Activated CD8-positive, alpha-beta memory T cell treated with anti-CD3 and anti-CD28 coated beads for 1 hour (primary cell): Measurements from ENCODE around the gene SPATA9.

Experiments
- DNase-seq, 2 donors: peaks; one replicate each; pipeline ENCODE4 v3.0.0-alpha.2; 2020; ENCODE audit warnings: low read depth in 1 of 2; ENCODE audit errors: extremely low read depth in 1 of 2

The SPATA9 gene

GRCh38 chr5:95686651-95687050 lies 3.9 kb upstream of the SPATA9 start:
- no peak for DNase-seq

DNA sequence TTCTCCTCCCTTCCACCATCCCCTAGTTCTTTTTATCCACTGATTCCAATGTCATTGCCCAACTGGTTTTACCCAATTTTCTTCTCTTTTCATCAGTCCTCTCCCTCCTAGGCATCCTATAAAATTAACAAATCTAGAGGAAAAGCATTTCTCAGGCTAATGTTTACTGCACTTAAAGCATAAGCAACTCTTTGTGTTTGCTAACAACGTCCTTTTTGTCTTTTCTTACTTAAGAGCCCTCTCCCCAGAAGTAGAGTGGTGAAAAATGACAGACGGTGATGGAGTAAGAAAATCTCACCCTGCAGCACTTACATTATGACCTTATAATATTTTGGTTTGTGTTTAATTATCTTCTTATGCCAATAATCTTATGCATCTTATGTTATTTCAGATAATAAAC lies 1.6 kb upstream of the SPATA9 start:
- DNase-seq = no peak

- no peak for DNase-seq
These were observed 9.7 kb downstream of the SPATA9 start for GRCh38 chr5:95673081-95673480.

GRCh38 chr5:95672641-95673040 lies 10.2 kb downstream of the SPATA9 start:
- DNase-seq = no peak

- no peak for DNase-seq
These were observed 11.0 kb downstream of the SPATA9 start for GRCh38 chr5:95671826-95672225.

DNA sequence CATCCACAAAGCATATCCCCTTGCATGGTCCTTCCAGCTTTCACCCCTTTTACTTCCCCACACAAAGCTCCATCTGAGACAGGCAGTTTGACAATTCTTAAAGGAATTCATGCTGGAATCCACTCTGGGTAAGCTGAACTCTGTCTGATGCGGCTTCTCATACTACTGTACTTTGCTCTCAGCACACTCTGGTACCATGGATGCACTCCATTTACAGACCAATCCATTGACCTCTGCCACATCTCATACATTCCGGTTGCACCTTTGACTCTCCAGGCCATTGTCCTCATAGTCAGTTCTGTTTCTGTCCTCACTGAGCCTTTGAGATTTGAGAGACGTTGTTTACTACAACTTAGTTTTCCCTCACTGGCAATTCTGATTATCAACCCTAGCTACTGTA lies 12.2 kb downstream of the SPATA9 start:
- DNase-seq = no peak

GRCh38 chr5:95669985-95670384 lies 12.8 kb downstream of the SPATA9 start:
- DNase-seq = no peak

DNA sequence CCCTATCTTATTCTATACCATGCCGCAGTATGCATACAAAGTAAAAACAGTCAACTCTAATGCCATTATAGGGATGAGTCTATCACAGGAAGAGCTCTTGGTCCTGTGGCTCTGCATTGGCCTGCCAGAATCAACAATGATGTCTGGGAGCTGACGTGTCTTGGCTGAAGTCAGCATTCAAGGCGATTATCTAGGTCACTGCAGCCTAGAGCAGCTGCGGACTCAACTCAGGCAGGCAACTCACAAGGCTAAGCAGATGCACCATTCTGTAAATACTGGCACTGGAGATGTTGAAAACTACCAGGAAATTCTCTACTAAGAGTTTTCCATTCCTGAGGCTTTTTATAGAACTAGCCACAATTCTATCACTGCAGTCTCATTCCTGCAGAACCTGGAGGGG lies 13.3 kb downstream of the SPATA9 start:
- no peak for DNase-seq

DNA sequence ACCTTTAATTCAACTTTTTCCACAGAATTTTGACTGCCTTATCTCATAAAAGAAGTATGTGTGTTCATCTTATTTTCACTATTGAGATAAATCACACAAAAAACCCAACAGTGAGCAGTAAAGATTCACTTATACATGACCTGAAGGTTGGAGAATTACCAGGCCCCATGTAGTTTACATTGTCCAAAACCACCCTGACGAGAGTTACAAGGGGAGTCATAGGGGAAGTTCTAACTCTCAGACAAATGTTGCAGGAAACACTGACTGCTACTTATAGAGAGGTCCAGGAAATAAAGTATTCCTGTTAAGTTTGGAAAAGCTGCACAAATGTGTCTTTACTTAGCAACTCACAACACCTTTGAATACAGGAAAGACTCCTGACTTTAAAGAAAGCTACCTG lies 14.1 kb downstream of the SPATA9 start:
- DNase-seq = no peak

- DNase-seq = no peak
These were observed 14.6 kb downstream of the SPATA9 start for GRCh38 chr5:95668216-95668615.

- no peak for DNase-seq
These were observed 15.1 kb downstream of the SPATA9 start for GRCh38 chr5:95667678-95668077.

GRCh38 chr5:95667061-95667618 lies 15.7 kb downstream of the SPATA9 start:
- no peak for DNase-seq

DNA sequence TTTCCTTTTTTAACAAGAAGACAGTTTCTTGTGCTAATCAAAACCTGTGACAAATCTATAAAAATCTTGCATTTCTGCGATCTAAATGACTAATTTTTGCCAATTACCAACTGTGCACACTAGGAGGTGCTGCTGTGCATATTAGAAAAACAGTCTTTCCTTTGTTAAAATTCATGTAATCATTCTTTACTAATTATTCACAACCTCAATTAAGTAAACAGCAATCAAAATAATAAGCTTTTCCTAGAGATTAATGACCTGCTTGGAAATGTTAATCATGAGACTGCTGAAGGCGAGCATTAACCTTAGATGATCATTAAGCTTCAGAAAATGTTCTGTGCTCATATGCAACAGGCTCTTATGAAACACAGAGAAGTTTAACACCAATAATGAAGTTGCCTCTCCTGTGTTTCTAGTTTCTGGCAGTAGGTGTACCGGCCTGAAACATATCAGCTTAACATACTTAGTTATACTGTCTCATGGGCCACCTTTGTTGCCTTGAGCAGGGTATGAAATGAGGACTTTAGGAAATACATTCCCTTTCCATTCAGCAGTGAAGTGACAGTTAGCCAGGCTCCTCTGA lies 18.5 kb downstream of the SPATA9 start:
- DNase-seq = no peak

GRCh38 chr5:95662946-95663345 lies 19.8 kb downstream of the SPATA9 start:
- DNase-seq = no peak

GRCh38 chr5:95660060-95660459 lies 22.7 kb downstream of the SPATA9 start:
- DNase-seq = no peak

DNA sequence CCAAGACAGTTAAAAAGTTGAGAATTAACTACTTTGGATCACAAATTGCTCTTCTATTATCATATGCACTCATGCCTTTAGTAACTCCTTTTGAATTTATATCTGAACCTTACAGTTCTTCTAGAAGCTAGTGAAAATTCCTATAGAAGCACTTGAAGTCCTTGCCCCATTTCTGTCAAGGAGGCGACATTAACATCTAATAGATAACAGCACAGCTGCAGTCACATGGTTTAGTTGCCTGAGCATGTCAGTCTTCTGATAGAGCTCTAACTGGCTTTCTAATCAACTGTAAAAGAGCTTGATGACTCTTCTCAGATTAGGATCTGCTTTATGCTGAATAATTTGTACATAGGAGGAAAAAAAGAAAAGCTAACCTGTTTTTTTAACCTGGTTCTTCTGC lies 27.2 kb downstream of the SPATA9 start:
- DNase-seq = no peak

DNA sequence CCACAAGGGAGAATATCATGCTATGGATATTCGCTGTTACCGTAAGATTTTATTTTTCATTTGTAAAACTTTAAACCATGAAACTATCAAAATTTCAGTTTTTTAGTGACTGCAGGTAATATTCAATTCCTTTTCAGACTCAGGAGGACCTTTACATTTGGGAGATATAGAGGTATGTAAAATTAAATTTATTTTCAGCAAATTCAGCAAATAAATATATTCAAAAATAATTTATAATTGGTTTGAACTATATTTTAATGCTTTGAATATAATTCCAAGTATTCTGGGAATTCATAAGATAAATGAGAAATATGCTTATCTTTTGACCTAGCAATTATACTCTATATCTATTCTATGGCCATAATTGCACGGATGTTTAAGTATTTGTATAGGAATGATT lies 28.6 kb downstream of the SPATA9 start:
- DNase-seq = no peak

DNA sequence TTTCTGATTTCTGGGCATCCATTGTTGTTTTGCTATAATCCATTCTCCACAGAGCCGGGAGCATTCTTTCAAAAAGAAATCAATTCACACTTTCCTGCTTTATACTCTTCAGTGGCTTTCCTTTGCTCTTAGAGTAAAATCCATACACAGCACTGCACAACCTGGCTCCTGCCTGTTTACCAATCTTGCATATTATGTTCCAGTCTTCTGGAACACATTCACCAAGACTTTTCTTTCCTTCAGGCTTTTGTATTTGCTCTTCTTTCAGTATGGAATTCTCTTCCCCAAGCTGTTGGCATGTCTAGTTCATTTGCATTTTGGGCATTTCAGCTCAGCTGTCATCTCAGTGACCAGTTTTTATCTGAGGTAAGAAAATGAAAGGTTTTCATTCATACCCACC lies 29.9 kb downstream of the SPATA9 start:
- DNase-seq = no peak

GRCh38 chr5:95649842-95650620 lies 32.8 kb downstream of the SPATA9 start:
- DNase-seq = no peak

- no peak for DNase-seq
These were observed 33.5 kb downstream of the SPATA9 start for GRCh38 chr5:95649274-95649673.

DNA sequence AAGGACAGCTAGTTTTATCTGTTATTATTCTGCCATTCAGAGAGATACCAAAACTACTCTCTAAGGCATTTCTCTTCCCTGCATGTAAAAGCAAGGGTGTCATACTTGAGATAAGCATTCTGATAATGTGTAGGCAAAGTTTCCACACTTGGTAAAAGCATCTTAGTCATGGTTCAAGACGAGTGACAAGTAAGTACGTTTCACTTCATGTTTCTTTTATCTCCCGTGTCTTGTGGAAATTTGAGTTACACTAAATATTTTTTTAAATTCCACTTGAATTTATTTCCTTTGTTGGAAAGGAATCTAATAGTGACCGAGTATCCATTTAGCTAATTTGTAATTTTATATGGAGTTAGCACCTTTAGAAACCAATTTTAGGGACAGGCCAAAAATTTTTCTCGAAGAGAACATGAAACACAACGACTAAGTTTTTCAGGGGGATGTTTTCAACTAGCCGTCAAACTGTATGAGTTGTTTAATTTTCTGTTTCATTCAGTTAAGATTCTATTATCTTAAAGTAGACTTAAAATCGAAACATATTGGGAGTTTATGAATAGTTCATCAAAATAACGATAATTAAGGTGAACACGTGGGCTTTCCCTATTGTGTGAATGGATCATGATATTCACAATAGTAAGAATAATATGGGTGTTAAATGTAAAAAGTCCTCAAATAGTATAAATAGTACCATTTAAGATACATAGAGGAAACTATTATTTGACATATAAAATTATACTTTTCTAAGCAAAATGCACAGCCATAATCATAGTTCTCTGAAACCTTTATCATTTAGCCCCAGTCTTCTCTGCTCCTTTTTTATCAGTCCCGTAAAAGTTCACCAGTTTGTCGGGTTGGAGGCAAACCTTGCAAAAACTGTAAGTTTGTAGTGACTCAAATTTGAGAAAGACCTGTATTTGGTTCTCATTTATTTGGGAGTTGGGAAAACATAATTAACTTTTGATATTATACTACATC lies 34.6 kb downstream of the SPATA9 start:
- no peak for DNase-seq
